Germinal center (tissue), 1 donor: Measurements from ENCODE around the gene ZNF785.
"Not testable (repeated sequence)": the region's sequence is repeated elsewhere in the genome, so short reads cannot be mapped to it uniquely, and the experiment has no call there.

Experiments used
- DNase-seq: peaks from one replicate; pipeline ENCODE4 v3.0.0; 2012; ENCODE audit warnings: mixed read lengths, low spot score

ZNF785 gene

GRCh38 chr16:30585400-30586191 is at the start of gene ZNF785:
Gene ZNF785, minus strand, starts transcription at chr16:30585697. Its CDS starts 86 bp downstream, at chr16:30585611.
- peak; percentile 97 for DNase-seq

GRCh38 chr16:30633526-30633925 is 48.0 kb upstream of the ZNF785 start:
- no peak for DNase-seq

GRCh38 chr16:30632454-30632853 is 47.0 kb upstream of the ZNF785 start:
- DNase-seq, result not testable (repeated sequence)

- peak; percentile 79 for DNase-seq
Observed at GRCh38 chr16:30628628-30629540, 43.4 kb upstream of the ZNF785 start.

- DNase-seq, result no peak
Observed at GRCh38 chr16:30626236-30626635, 40.7 kb upstream of the ZNF785 start.

GRCh38 chr16:30623536-30624283 is 38.2 kb upstream of the ZNF785 start:
- no peak for DNase-seq

GRCh38 chr16:30622455-30623032 is 37.0 kb upstream of the ZNF785 start:
- DNase-seq, result no peak

- DNase-seq, result no peak
Observed at GRCh38 chr16:30621765-30622164, 36.3 kb upstream of the ZNF785 start.

GRCh38 chr16:30620169-30620568 is 34.7 kb upstream of the ZNF785 start:
- DNase-seq, result no peak

GRCh38 chr16:30619638-30620037 is 34.1 kb upstream of the ZNF785 start:
- no peak for DNase-seq

- no peak for DNase-seq
Observed at GRCh38 chr16:30619202-30619601, 33.7 kb upstream of the ZNF785 start.

- DNase-seq, result peak; percentile 61
Observed at GRCh38 chr16:30615358-30616091, 30.0 kb upstream of the ZNF785 start.

- peak; percentile 98 for DNase-seq
Observed at GRCh38 chr16:30609926-30610839, 24.7 kb upstream of the ZNF785 start, which contains the start of gene ZNF689. Gene ZNF689, minus strand, starts transcription at chr16:30610389. Its CDS starts 348 bp downstream, at chr16:30610041.

- DNase-seq, result peak; percentile 50
Observed at GRCh38 chr16:30609002-30609925, 23.8 kb upstream of the ZNF785 start.

- no peak for DNase-seq
Observed at GRCh38 chr16:30606004-30606403, 20.5 kb upstream of the ZNF785 start.

GRCh38 chr16:30605158-30605557 is 19.7 kb upstream of the ZNF785 start:
- DNase-seq, result no peak

- DNase-seq, result no peak
Observed at GRCh38 chr16:30604316-30604947, 18.9 kb upstream of the ZNF785 start.

- DNase-seq, result no peak
Observed at GRCh38 chr16:30603945-30604315, 18.4 kb upstream of the ZNF785 start.
